HG03521 (cell line): ENCODE data around the gene ASB5.
A peak's percentile ranks its signal among the peaks of the same experiment; 100 is the strongest.
"Not testable (repeated sequence)": the region's sequence is repeated elsewhere in the genome, so short reads cannot be mapped to it uniquely, and the experiment has no call there.

Experiments used
- ATAC-seq: cut with Tn5 transposase; IDR thresholded peaks from one replicate; pipeline ENCODE4 v1.9.1; 2021; ENCODE audit warnings: mild to moderate bottlenecking, moderate library complexity; ENCODE audit not compliant: unreplicated experiment

Gene ASB5, protein sequence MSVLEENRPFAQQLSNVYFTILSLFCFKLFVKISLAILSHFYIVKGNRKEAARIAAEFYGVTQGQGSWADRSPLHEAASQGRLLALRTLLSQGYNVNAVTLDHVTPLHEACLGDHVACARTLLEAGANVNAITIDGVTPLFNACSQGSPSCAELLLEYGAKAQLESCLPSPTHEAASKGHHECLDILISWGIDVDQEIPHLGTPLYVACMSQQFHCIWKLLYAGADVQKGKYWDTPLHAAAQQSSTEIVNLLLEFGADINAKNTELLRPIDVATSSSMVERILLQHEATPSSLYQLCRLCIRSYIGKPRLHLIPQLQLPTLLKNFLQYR

DNA sequence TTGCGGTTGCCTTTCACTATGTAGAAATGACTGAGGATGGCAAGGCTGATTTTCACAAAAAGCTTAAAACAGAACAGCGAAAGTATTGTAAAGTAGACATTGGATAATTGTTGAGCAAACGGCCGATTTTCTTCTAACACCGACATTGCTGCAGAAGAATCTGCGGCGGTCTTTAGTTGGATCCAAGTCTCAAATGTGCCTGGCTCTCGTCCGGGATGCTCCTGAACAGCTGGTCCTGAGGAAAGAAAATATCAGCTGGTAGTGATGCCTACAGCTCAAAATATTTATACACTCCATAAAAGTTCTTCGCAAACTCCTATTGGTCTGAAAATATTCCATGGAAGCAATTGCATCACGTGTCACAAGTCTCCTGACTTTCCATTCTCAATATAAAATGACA lies at the start of gene ASB5:
Gene ASB5, minus strand, starts transcription at position 260 of the 400 bp plus-strand sequence. Its CDS starts 114 bp downstream, at position 146.
- no peak for ATAC-seq

DNA sequence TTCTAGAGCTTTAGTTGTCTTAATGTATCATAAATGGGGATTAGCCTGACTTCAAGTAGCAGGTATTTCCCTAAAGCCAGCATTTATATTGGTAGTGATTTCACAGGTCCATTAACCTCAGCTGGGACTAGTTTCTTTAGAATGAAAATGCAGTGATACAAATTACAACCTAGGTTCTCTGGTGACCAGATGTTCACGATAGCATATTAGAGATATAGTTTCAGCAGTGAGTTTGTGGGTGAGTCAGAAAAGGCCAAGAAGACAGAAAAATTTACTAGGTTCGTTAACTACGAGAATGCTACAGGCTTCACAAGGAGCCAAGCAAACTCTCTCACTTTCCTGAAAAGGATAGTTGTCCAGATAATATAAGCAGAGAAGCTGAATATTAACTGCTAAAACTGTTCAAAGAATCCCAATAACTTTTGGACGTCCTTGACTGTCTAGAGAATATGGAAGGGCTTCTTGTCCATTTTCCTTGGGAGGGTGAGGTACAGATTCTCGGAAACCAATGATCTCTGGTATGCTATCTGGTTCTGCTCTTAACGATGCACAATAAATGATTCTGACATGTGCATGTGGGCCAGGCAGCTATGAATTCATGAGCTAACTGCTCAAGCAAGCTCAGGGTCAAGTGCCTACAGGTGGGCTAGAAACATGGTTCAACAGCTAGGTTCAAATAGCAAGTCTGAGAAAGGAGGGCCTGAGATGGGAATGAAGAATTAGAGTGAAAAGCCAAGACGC lies 44.7 kb upstream of the ASB5 start:
- ATAC-seq: no peak

- peak; percentile 20 for ATAC-seq
These were observed 40.8 kb upstream of the ASB5 start for GRCh38 chr4:176309772-176310171.

GRCh38 chr4:176309046-176309445 lies 40.0 kb upstream of the ASB5 start:
- peak; percentile 99 for ATAC-seq

- ATAC-seq: peak; percentile 45
These were observed 39.4 kb upstream of the ASB5 start for GRCh38 chr4:176308441-176308840.

DNA sequence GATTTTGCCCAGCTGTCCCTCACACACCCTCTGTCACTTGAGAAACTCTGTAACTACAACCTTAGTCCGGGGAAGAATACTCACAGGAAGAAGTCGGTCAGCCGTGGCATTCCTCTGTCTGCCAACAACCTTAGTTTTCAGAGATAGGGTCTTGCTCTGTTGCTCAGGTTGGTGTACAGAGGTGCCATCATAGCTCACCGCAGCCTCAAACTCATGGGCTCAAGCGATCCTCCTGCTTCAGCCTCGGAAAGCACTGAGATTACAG lies 38.6 kb upstream of the ASB5 start:
- ATAC-seq: no peak

DNA sequence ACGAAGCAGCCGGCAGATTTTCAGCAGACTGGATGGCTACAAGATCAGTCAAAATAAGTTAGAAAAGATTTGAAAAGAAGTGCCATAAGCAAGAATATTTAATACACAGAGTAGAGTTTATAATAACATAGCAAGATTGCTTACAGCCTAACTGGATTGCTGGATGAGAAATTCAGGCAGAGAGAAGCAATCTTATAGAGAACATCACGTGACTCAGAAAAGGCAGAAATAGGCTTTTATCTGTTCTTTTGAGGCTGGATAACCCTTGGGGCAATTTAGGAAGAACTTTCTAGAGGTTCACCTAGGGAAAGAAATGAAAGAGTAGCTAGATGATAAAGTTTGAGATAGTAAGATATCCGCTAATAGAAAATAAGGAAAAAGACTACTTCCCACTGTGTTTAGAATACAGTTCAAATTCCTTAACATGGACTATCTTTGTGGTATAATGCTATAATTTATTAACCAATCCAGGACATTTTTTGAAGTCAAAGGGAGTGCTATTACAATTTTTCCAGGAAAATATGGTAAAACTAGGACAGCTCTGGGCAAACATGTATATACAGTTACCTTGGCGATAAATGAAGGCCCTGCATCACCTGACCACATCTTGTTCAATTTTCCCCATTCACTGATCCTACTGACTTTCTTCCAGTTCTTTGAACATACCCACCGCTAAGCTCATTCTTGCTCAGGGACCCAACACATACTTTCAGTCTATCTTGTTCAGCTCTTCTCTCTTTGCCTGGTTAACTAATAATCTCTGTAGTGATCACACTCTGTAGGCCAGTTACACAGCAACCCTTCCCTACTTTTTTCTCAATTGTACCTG lies 38.0 kb upstream of the ASB5 start:
- ATAC-seq: no peak

GRCh38 chr4:176303938-176304337 lies 34.9 kb upstream of the ASB5 start:
- no peak for ATAC-seq

- no peak for ATAC-seq
These were observed 33.6 kb upstream of the ASB5 start for GRCh38 chr4:176302283-176303275.

DNA sequence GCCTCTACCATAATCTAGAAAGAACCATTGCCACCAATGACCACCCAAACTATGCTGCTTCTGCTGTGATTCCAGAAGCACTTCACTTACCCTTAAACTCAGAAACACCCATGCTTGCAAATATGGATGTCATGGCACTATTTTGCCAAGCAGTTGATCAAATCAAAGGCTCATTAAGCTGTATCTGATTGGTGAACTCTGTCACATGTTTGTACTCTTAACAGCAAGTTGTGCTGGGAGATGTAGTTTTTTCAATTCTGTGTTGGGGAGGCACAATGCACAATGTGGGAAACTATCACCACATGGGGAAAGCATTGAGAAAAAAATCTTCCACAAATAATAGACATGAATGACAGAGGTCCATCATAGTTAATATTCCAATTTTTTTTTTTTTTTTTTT lies 31.5 kb upstream of the ASB5 start:
- no peak for ATAC-seq

DNA sequence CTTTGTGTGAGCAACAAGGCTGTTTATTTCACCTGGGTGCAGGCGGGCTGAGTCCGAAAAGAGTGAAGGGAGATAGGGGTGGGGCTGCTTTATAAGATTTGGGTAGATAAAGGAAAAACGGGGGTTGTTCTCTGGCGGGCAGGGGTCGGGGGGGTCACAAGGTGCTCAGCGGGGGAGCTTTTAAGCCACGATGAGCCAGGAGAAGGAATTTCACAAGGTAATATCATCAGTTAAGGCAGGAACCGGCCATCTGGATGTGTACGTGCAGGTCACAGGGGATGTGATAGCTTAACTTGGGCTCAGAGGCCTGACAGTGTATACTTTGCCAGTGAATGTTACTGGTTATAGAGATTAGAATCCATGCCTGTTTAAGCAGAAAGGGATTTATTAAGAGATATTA lies 31.0 kb upstream of the ASB5 start:
- no peak for ATAC-seq

DNA sequence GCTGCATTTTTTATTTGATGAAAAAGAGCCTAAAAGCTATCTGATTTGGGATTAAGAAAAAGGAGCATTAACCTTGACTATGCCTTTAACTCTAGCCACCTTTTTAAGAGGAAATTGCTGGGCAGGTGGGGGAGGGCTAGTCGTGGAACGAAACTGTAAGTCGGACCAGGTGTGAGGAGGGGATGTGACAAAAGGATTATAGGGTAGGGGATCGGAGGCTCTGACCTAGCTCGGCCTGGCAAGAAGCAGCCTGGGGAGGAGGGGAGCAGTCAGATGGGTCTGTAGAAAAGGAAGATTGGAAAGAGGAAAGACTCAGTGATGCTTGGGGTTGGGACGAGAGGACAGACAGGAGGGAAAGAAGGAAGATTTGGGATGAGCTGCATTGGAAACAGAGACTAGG lies 29.6 kb upstream of the ASB5 start:
- ATAC-seq: no peak

GRCh38 chr4:176295907-176296306 lies 26.9 kb upstream of the ASB5 start:
- ATAC-seq: not testable (repeated sequence)

DNA sequence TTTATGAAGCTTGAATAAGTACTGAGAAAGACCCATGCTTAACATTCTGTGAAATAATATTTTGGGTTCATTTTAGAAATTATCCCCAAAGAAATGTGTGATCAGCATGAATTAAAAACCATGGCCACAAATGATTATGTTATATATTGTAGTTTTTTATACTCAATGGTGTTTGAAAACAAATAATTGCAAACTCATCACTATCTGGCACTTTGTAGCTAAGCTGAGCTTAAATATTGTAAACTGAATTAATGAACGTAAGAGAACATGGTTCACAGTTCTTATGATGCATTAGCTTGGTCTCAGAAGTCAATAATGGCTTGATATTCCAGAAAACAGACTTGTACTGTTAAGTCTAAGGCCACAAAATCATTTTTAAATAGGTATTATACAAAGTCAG lies 24.6 kb upstream of the ASB5 start:
- ATAC-seq: no peak

DNA sequence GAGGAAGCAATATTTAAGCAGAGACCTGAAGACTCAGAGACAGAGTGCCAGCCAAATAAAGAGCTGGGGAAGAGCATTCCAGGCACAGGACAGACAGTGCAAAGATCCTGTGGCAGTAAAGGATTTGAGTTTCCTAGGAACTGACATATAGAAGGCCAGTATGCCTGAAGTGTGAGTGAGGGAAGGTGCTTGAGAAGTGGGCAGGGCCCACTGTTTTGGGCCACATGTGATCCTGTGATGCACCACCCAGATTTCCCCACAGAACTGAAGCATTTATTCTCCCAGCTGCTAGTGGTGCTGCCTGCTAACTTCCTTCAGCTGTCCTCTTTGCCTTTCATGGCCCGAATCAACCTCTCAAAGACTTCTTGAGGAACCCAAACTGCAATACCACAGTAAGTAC lies 23.9 kb upstream of the ASB5 start:
- no peak for ATAC-seq

GRCh38 chr4:176291748-176292147 lies 22.7 kb upstream of the ASB5 start:
- ATAC-seq: no peak

GRCh38 chr4:176290520-176290919 lies 21.5 kb upstream of the ASB5 start:
- no peak for ATAC-seq

- ATAC-seq: no peak
These were observed 20.5 kb upstream of the ASB5 start for GRCh38 chr4:176289561-176289960.

DNA sequence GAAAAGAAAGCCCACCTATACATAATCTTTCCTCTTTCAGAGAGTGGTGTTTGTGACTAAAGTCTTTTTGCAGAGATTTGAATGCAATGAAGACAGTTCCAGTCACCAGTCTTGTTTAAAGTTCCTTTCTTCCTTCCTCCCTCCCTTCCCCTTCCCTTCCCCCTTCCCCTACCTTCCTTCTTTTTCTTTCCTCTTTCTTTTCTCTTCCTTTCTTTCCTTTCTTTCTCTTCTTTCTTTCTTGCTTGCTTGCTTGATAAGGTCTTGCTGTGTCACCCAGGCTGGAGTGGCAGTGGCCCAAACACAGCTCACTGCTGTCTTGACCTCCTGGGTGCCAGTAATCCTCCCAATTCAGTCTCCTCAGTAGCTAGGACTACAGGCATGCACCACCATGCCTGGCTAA lies 19.0 kb upstream of the ASB5 start:
- ATAC-seq: no peak

GRCh38 chr4:176287546-176287945 lies 18.5 kb upstream of the ASB5 start:
- no peak for ATAC-seq

DNA sequence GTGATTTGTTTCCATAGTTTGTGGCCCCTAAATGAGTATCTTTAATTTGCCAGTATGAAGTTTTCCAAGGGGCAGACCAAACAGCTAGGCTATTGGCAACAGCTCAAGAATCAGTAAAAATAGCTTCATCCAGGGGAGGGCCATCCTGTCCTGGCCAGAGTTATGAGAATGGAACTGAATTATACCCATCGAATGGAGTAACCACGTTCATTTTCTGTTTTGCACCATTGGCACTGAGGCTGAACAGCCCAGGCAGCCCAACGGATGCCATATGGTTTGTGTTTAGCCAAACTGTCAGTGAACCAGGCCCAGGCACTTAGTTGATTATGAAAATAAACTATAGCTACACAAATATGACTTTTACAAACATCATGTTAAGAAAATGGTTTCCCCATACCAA lies 17.7 kb upstream of the ASB5 start:
- no peak for ATAC-seq
